ENCODE measurements around the gene CDH13.

CDH13 gene

GRCh38 chr16:82808036-82808435 is 181.3 kb downstream of the CDH13 start:
- H3K4me3 ChIP-seq (ENCODE audit: low read depth, low read length) = no peak overlapping the region
- H2AFZ ChIP-seq (ENCODE audit: low read length, unreplicated experiment) = no peak overlapping the region
- H3K36me3 ChIP-seq (ENCODE audit: insufficient read depth, low read length) = no peaks in the 10 kb centered on the region
- no peaks in the 10 kb centered on the region for H3K4me1 ChIP-seq (ENCODE audit: control insufficient read depth, insufficient read depth, low read length, unreplicated experiment)
- H3K27ac ChIP-seq (ENCODE audit: low read depth, low read length) = no peak overlapping the region
- no peaks in the 10 kb centered on the region for H3K27me3 ChIP-seq (ENCODE audit: insufficient read depth, low read length)
- no peaks in the 10 kb centered on the region for H3K79me2 ChIP-seq (ENCODE audit: control insufficient read depth, insufficient read depth, low read length, unreplicated experiment)

GRCh38 chr16:82810077-82810476 is 183.3 kb downstream of the CDH13 start:
- no peaks in the 10 kb centered on the region for H3K36me3 ChIP-seq (ENCODE audit: insufficient read depth, low read length)
- no peak overlapping the region for H3K4me3 ChIP-seq (ENCODE audit: low read depth, low read length)
- H2AFZ ChIP-seq (ENCODE audit: low read length, unreplicated experiment) = no peak overlapping the region
- no peaks in the 10 kb centered on the region for H3K79me2 ChIP-seq (ENCODE audit: control insufficient read depth, insufficient read depth, low read length, unreplicated experiment)
- H3K4me1 ChIP-seq (ENCODE audit: control insufficient read depth, insufficient read depth, low read length, unreplicated experiment) = no peaks in the 10 kb centered on the region
- H3K27me3 ChIP-seq (ENCODE audit: insufficient read depth, low read length) = no peaks in the 10 kb centered on the region
- H3K27ac ChIP-seq (ENCODE audit: low read depth, low read length) = no peak overlapping the region

GRCh38 chr16:82814059-82814458 is 187.3 kb downstream of the CDH13 start:
- Histone ChIP-seq H3K4me3 (ENCODE audit: low read depth, low read length) (no peak overlapping the region), H3K79me2 (ENCODE audit: control insufficient read depth, insufficient read depth, low read length, unreplicated experiment) (no peaks in the 10 kb centered on the region), H3K36me3 (ENCODE audit: insufficient read depth, low read length) (no peaks in the 10 kb centered on the region), H3K4me1 (ENCODE audit: control insufficient read depth, insufficient read depth, low read length, unreplicated experiment) (no peaks in the 10 kb centered on the region), H3K27ac (ENCODE audit: low read depth, low read length) (no peak overlapping the region), H2AFZ (ENCODE audit: low read length, unreplicated experiment) (no peak overlapping the region), H3K27me3 (ENCODE audit: insufficient read depth, low read length) (no peaks in the 10 kb centered on the region)

GRCh38 chr16:82819286-82819685 is 192.5 kb downstream of the CDH13 start:
- Histone ChIP-seq H3K4me1 (ENCODE audit: control insufficient read depth, insufficient read depth, low read length, unreplicated experiment) (no peaks in the 10 kb centered on the region), H3K79me2 (ENCODE audit: control insufficient read depth, insufficient read depth, low read length, unreplicated experiment) (no peaks in the 10 kb centered on the region), H3K27ac (ENCODE audit: low read depth, low read length) (no peak overlapping the region), H3K4me3 (ENCODE audit: low read depth, low read length) (no peak overlapping the region), H3K27me3 (ENCODE audit: insufficient read depth, low read length) (no peaks in the 10 kb centered on the region), H2AFZ (ENCODE audit: low read length, unreplicated experiment) (no peak overlapping the region), H3K36me3 (ENCODE audit: insufficient read depth, low read length) (no peaks in the 10 kb centered on the region)

- H3K27ac ChIP-seq (ENCODE audit: low read depth, low read length) = no peak overlapping the region
- H3K4me1 ChIP-seq (ENCODE audit: control insufficient read depth, insufficient read depth, low read length, unreplicated experiment) = no peaks in the 10 kb centered on the region
- H3K4me3 ChIP-seq (ENCODE audit: low read depth, low read length) = no peak overlapping the region
- H3K36me3 ChIP-seq (ENCODE audit: insufficient read depth, low read length) = no peaks in the 10 kb centered on the region
- no peaks in the 10 kb centered on the region for H3K79me2 ChIP-seq (ENCODE audit: control insufficient read depth, insufficient read depth, low read length, unreplicated experiment)
- H2AFZ ChIP-seq (ENCODE audit: low read length, unreplicated experiment) = no peak overlapping the region
- H3K27me3 ChIP-seq (ENCODE audit: insufficient read depth, low read length) = no peaks in the 10 kb centered on the region
Measured at GRCh38 chr16:82820855-82821254, 194.1 kb downstream of the CDH13 start.

- no peak overlapping the region for H2AFZ ChIP-seq (ENCODE audit: low read length, unreplicated experiment)
- H3K27me3 ChIP-seq (ENCODE audit: insufficient read depth, low read length) = no peaks in the 10 kb centered on the region
- no peaks in the 10 kb centered on the region for H3K4me1 ChIP-seq (ENCODE audit: control insufficient read depth, insufficient read depth, low read length, unreplicated experiment)
- no peaks in the 10 kb centered on the region for H3K79me2 ChIP-seq (ENCODE audit: control insufficient read depth, insufficient read depth, low read length, unreplicated experiment)
- no peaks in the 10 kb centered on the region for H3K36me3 ChIP-seq (ENCODE audit: insufficient read depth, low read length)
- H3K27ac ChIP-seq (ENCODE audit: low read depth, low read length) = no peak overlapping the region
- H3K4me3 ChIP-seq (ENCODE audit: low read depth, low read length) = no peak overlapping the region
Measured at GRCh38 chr16:82824408-82824807, 197.6 kb downstream of the CDH13 start.

- Histone ChIP-seq H2AFZ (ENCODE audit: low read length, unreplicated experiment) (no peak overlapping the region), H3K27ac (ENCODE audit: low read depth, low read length) (no peak overlapping the region), H3K36me3 (ENCODE audit: insufficient read depth, low read length) (no peaks in the 10 kb centered on the region), H3K4me3 (ENCODE audit: low read depth, low read length) (no peak overlapping the region), H3K79me2 (ENCODE audit: control insufficient read depth, insufficient read depth, low read length, unreplicated experiment) (no peaks in the 10 kb centered on the region), H3K4me1 (ENCODE audit: control insufficient read depth, insufficient read depth, low read length, unreplicated experiment) (no peaks in the 10 kb centered on the region), H3K27me3 (ENCODE audit: insufficient read depth, low read length) (no peaks in the 10 kb centered on the region)
Measured at GRCh38 chr16:82829301-82829700, 202.5 kb downstream of the CDH13 start.

- H3K27me3 ChIP-seq (ENCODE audit: insufficient read depth, low read length) = no peaks in the 10 kb centered on the region
- H3K4me3 ChIP-seq (ENCODE audit: low read depth, low read length) = no peak overlapping the region
- H3K36me3 ChIP-seq (ENCODE audit: insufficient read depth, low read length) = no peaks in the 10 kb centered on the region
- no peaks in the 10 kb centered on the region for H3K4me1 ChIP-seq (ENCODE audit: control insufficient read depth, insufficient read depth, low read length, unreplicated experiment)
- H2AFZ ChIP-seq (ENCODE audit: low read length, unreplicated experiment) = no peak overlapping the region
- no peak overlapping the region for H3K27ac ChIP-seq (ENCODE audit: low read depth, low read length)
- no peaks in the 10 kb centered on the region for H3K79me2 ChIP-seq (ENCODE audit: control insufficient read depth, insufficient read depth, low read length, unreplicated experiment)
Measured at GRCh38 chr16:82830944-82831343, 204.2 kb downstream of the CDH13 start.

GRCh38 chr16:82832821-82833220 is 206.1 kb downstream of the CDH13 start:
- Histone ChIP-seq H2AFZ (ENCODE audit: low read length, unreplicated experiment) (no peak overlapping the region), H3K27ac (ENCODE audit: low read depth, low read length) (no peak overlapping the region), H3K4me1 (ENCODE audit: control insufficient read depth, insufficient read depth, low read length, unreplicated experiment) (no peaks in the 10 kb centered on the region)

GRCh38 chr16:82833378-82833993 is 206.7 kb downstream of the CDH13 start:
- no peak overlapping the region for H2AFZ ChIP-seq (ENCODE audit: low read length, unreplicated experiment)
- no peak overlapping the region for H3K27ac ChIP-seq (ENCODE audit: low read depth, low read length)
- no peaks in the 10 kb centered on the region for H3K36me3 ChIP-seq (ENCODE audit: insufficient read depth, low read length)
- H3K27me3 ChIP-seq (ENCODE audit: insufficient read depth, low read length) = no peaks in the 10 kb centered on the region
- no peaks in the 10 kb centered on the region for H3K79me2 ChIP-seq (ENCODE audit: control insufficient read depth, insufficient read depth, low read length, unreplicated experiment)
- H3K4me3 ChIP-seq (ENCODE audit: low read depth, low read length) = no peak overlapping the region
- no peaks in the 10 kb centered on the region for H3K4me1 ChIP-seq (ENCODE audit: control insufficient read depth, insufficient read depth, low read length, unreplicated experiment)

More at GRCh38 chr16:82832821-82833220, 206.1 kb downstream of the CDH13 start:
- H3K4me3 ChIP-seq (ENCODE audit: low read depth, low read length) = no peak overlapping the region
- no peaks in the 10 kb centered on the region for H3K36me3 ChIP-seq (ENCODE audit: insufficient read depth, low read length)
- H3K79me2 ChIP-seq (ENCODE audit: control insufficient read depth, insufficient read depth, low read length, unreplicated experiment) = no peaks in the 10 kb centered on the region
- H3K27me3 ChIP-seq (ENCODE audit: insufficient read depth, low read length) = no peaks in the 10 kb centered on the region

- no peak overlapping the region for H3K4me3 ChIP-seq (ENCODE audit: low read depth, low read length)
- H3K79me2 ChIP-seq (ENCODE audit: control insufficient read depth, insufficient read depth, low read length, unreplicated experiment) = no peaks in the 10 kb centered on the region
- no peak overlapping the region for H3K27ac ChIP-seq (ENCODE audit: low read depth, low read length)
- no peaks in the 10 kb centered on the region for H3K4me1 ChIP-seq (ENCODE audit: control insufficient read depth, insufficient read depth, low read length, unreplicated experiment)
- H2AFZ ChIP-seq (ENCODE audit: low read length, unreplicated experiment) = no peak overlapping the region
- no peaks in the 10 kb centered on the region for H3K27me3 ChIP-seq (ENCODE audit: insufficient read depth, low read length)
- no peaks in the 10 kb centered on the region for H3K36me3 ChIP-seq (ENCODE audit: insufficient read depth, low read length)
Measured at GRCh38 chr16:82834151-82834815, 207.5 kb downstream of the CDH13 start.

All from ACC112 (cell line).